GM04504 (cell line): ENCODE measurements around the gene IAH1.
A peak's percentile ranks its signal among the peaks of the same experiment; 100 is the strongest.

Experiments used
- DNase-seq: peaks from one replicate; pipeline ENCODE4 v3.0.0-alpha.2; 2012; ENCODE audit warnings: low read depth

IAH1 gene

GRCh38 chr2:9527995-9528787 lies 53.8 kb downstream of the IAH1 start:
- no peak for DNase-seq

DNA sequence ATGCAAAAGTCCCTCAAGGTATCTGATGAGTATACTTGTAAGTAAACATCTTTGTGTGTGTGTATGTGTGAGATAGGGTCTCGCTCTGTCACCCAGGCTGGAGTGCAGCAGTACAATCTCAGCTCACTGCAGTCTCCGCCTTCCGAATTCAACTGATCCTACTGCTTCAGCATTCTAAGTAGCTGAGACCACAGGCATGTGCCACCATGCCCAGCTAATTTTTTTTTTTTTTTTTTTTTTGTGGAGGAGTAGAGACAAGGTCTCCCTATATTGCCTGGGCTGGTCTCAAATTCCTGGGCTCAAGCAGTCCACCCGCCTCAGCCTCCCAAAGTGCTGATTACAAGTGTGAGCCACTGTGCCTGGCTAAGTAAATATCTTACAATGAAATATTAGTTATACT lies 58.1 kb downstream of the IAH1 start:
- no peak for DNase-seq

DNA sequence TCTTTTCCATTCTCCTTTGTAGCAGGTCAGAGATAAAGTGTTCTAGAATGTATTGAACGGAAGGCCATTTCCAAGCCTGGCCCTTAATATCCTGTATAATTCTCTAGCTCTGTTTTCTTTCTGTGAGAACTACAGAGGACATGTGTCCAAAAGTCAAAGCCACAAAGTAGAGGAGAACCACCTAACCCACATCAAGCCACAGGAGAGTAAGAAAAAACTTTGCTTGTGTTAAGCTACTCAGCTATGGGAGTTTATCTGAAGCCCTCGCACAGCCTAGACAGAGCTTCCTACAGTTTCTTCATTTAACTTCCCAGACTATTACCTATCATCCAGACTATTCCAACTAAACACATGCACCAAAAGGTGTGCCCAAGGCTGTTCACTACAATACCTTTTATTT lies 59.3 kb downstream of the IAH1 start:
- no peak for DNase-seq

DNA sequence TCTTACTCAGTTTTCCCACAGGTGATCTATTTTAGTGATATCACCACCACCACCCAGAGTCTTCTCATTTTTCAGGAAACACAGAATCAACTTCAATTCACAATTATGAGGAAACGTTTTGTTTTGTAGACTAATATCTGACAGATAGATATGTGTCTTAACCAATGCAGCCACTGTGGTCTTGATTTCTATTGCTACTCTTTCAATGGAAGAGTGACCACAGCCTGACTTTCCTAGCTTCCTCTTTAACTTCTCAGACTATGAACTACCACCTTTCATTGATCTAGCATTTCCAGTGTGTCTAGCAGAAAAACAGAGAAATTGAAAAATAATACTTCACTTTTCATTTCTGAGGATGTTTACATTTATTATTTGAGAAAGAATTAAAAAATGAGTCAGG lies 60.8 kb downstream of the IAH1 start:
- no peak for DNase-seq

DNA sequence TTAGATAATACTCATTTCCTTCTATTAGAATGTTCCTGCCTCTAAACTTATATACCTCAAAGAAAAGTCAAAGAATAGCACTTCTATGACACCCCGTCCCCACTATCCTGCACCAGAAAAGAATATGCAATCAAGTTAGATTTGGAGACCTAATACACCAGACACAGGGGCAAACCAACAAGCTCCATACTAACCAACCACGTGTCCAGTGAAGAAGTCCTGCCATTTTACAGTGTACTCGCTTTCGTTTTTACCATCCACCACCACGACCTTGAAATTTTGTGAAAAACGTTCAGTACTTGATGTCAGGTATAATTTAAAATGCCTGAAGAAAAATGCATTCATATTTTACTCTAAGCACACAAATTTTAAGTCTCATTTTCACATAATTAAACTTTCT lies 62.2 kb downstream of the IAH1 start:
- DNase-seq, result no peak

- DNase-seq, result peak; percentile 89
These were observed 63.7 kb downstream of the IAH1 start for GRCh38 chr2:9538000-9538507.
